Mesendoderm (in vitro differentiated cells): Measurements from ENCODE around the gene NRF1. TPM values are rescaled to one million over a fixed set of nuclear protein-coding genes. Genes with fewer than 3 reads are reported as not detected.
A peak's percentile ranks its signal among the peaks of the same experiment; 100 is the strongest.
"Not testable (repeated sequence)": the region's sequence is repeated elsewhere in the genome, so short reads cannot be mapped to it uniquely, and the experiment has no call there.

ENCODE experiments used
- DNase-seq: peaks from one replicate; pipeline ENCODE4 v3.0.0; 2013
- H2AK5ac ChIP-seq: 2 replicates; pipeline ENCODE4 v1.6.1; 2013; ENCODE audit warnings: low read length, inconsistent platforms
- H2BK120ac ChIP-seq: 2 replicates; pipeline ENCODE4 v1.6.1; 2013; ENCODE audit warnings: low read depth, mild to moderate bottlenecking, low read length, moderate library complexity, mixed read lengths
- H2BK15ac ChIP-seq: replicated peaks from 2 replicates; pipeline ENCODE4 v1.6.1; 2013; ENCODE audit warnings: low read depth, mild to moderate bottlenecking, moderate library complexity
- H2BK5ac ChIP-seq: 2 replicates; pipeline ENCODE4 v1.6.1; 2013; ENCODE audit warnings: low read length, inconsistent platforms
- H3K18ac ChIP-seq: 2 replicates; pipeline ENCODE4 v1.6.1; 2013; ENCODE audit warnings: mild to moderate bottlenecking, low read length, mixed read lengths
- H3K23ac ChIP-seq: one replicate; pipeline ENCODE4 v1.6.1; 2013; ENCODE audit warnings: low read length
- H3K27ac ChIP-seq: 2 replicates; pipeline ENCODE4 v1.5.1; 2013; ENCODE audit warnings: low read depth, mild to moderate bottlenecking, inconsistent platforms, low read length, moderate library complexity
- H3K27me3 ChIP-seq: 2 replicates; pipeline ENCODE4 v1.6.1; 2013; ENCODE audit warnings: low read length, control low read depth, mild to moderate bottlenecking, inconsistent platforms; ENCODE audit not compliant: insufficient read depth, poor library complexity
- H3K36me3 ChIP-seq: 2 replicates; pipeline ENCODE4 v1.6.1; 2013; ENCODE audit warnings: low read length, inconsistent platforms; ENCODE audit not compliant: control insufficient read depth, insufficient read depth
- H3K4ac ChIP-seq: one replicate; pipeline ENCODE4 v1.6.1; 2013; ENCODE audit warnings: low read depth, mild to moderate bottlenecking, low read length, moderate library complexity
- H3K4me1 ChIP-seq: 2 replicates; pipeline ENCODE4 v1.6.1; 2013; ENCODE audit warnings: low read depth, low read length, inconsistent platforms; ENCODE audit not compliant: control insufficient read depth
- H3K4me2 ChIP-seq: 2 replicates; pipeline ENCODE4 v1.6.1; 2013; ENCODE audit warnings: low read length
- H3K4me3 ChIP-seq: 2 replicates; pipeline ENCODE4 v1.5.1; 2013; ENCODE audit warnings: mild to moderate bottlenecking, low read length
- H3K56ac ChIP-seq: one replicate; pipeline ENCODE4 v1.6.1; 2013; ENCODE audit warnings: low read length
- H3K79me1 ChIP-seq: 2 replicates; pipeline ENCODE4 v1.6.1; 2013; ENCODE audit warnings: low read length, inconsistent platforms
- H3K79me2 ChIP-seq: 2 replicates; pipeline ENCODE4 v1.6.1; 2013; ENCODE audit warnings: mild to moderate bottlenecking, low read length; ENCODE audit not compliant: control insufficient read depth, insufficient read depth
- H3K9ac ChIP-seq: 2 replicates; pipeline ENCODE4 v1.6.1; 2013; ENCODE audit warnings: low read length, inconsistent platforms
- H4K5ac ChIP-seq: one replicate; pipeline ENCODE4 v1.6.1; 2013; ENCODE audit warnings: low read length
- H4K8ac ChIP-seq: one replicate; pipeline ENCODE4 v1.6.1; 2013; ENCODE audit warnings: low read depth, mild to moderate bottlenecking, control low read depth, low read length, moderate library complexity
- WGBS: extraction: QIAGEN DNeasy Blood & Tissue Kit; methylation state at CpG from one replicate; pipeline ENCODE4 v1.1.7; 2013; ENCODE audit warnings: low lambda C conversion rate, missing lambda C conversion rate; ENCODE audit not compliant: insufficient coverage; ENCODE audit errors: extremely low coverage; 5-methylcytosine and 5-hydroxymethylcytosine counted together
- polyA plus RNA-seq, 2 experiments: library from polyadenylated mRNA; stranded (reverse); fragments of 200-250 nt; gene quantifications; one replicate each; pipeline ENCODE4 v1.2.3, GENCODE V29; 2013

The NRF1 gene
- 14.2 TPM for polyA plus RNA-seq (2013, experiment 1 of 2)
- 15.0 TPM for polyA plus RNA-seq (2013, experiment 2 of 2)

GRCh38 chr7:129611246-129612111, at the start of gene NRF1:
NRF1 (plus strand) TSS chr7:129611720; CDS start chr7:129657352, 45,632 bp downstream.
- H3K9ac ChIP-seq, result peak within 1 kb of the TSS; percentile 91
- peaks cover 32% of the 10 kb centered on the region for H3K79me2 ChIP-seq
- H3K4me1 ChIP-seq, result peaks cover 4% of the 10 kb centered on the region
- no peak within 1 kb of the TSS for H2AK5ac ChIP-seq
- no CpG with 5 or more reads among the region's 98 CpGs for WGBS
- H3K36me3 ChIP-seq, result no peaks in the 10 kb centered on the region
- H2BK120ac ChIP-seq, result peak within 1 kb of the TSS; percentile 29
- H3K56ac ChIP-seq, result peak within 1 kb of the TSS; percentile 96
- H3K4ac ChIP-seq, result peak within 1 kb of the TSS; percentile 95
- peak within 1 kb of the TSS; percentile 97 for H3K27ac ChIP-seq
- no peak within 1 kb of the TSS for H2BK15ac ChIP-seq
- no peaks in the 10 kb centered on the region for H3K27me3 ChIP-seq
- peak; percentile 93 for DNase-seq
- peak within 1 kb of the TSS; percentile 76 for H3K4me2 ChIP-seq
- peak within 1 kb of the TSS; percentile 59 for H2BK5ac ChIP-seq
- peak within 1 kb of the TSS; percentile 67 for H3K23ac ChIP-seq
- peak within 1 kb of the TSS; percentile 99 for H3K18ac ChIP-seq
- H3K4me3 ChIP-seq, result peak within 1 kb of the TSS; percentile 59
- no peak within 1 kb of the TSS for H4K5ac ChIP-seq
- H4K8ac ChIP-seq, result no peak within 1 kb of the TSS
- peaks cover 10% of the 10 kb centered on the region for H3K79me1 ChIP-seq

GRCh38 chr7:129566323-129566722, 45.2 kb upstream of the NRF1 start:
- H3K4me3 ChIP-seq, H3K18ac ChIP-seq, H3K23ac ChIP-seq, H3K56ac ChIP-seq, H3K79me2 ChIP-seq, H2BK5ac ChIP-seq, H3K4ac ChIP-seq, H3K4me2 ChIP-seq, H2AK5ac ChIP-seq, H4K5ac ChIP-seq, H3K79me1 ChIP-seq, H3K36me3 ChIP-seq, H3K9ac ChIP-seq, H3K27ac ChIP-seq, H2BK120ac ChIP-seq, H2BK15ac ChIP-seq, H3K27me3 ChIP-seq, DNase-seq, H3K4me1 ChIP-seq, H4K8ac ChIP-seq: not testable (repeated sequence)
- no CpG with 5 or more reads among the region's 2 CpGs for WGBS

- Histone ChIP-seq H3K9ac (no peak overlapping the region), H2BK5ac (no peak overlapping the region), H3K4me1 (no peaks in the 10 kb centered on the region), H3K18ac (no peak overlapping the region), H3K79me2 (no peaks in the 10 kb centered on the region), H4K8ac (no peak overlapping the region), H3K79me1 (no peaks in the 10 kb centered on the region), H4K5ac (no peak overlapping the region), H3K27me3 (no peaks in the 10 kb centered on the region), H3K23ac (no peak overlapping the region), H2AK5ac (no peak overlapping the region), H2BK120ac (no peak overlapping the region), H3K4me2 (no peak overlapping the region), H2BK15ac (no peak overlapping the region), H3K4me3 (no peak overlapping the region), H3K27ac (no peak overlapping the region), H3K4ac (no peak overlapping the region), H3K36me3 (no peaks in the 10 kb centered on the region), H3K56ac (no peak overlapping the region)
- no CpG with 5 or more reads among the region's 3 CpGs for WGBS
- no peak for DNase-seq
Measured at GRCh38 chr7:129567377-129567776, 44.1 kb upstream of the NRF1 start.

GRCh38 chr7:129568240-129568639, 43.3 kb upstream of the NRF1 start:
- Histone ChIP-seq H3K4me1 (no peaks in the 10 kb centered on the region), H2BK5ac (no peak overlapping the region)

GRCh38 chr7:129569326-129569725, 42.2 kb upstream of the NRF1 start:
- H4K8ac ChIP-seq, result no peak overlapping the region
- H2BK15ac ChIP-seq, result no peak overlapping the region
- WGBS, result no CpG with 5 or more reads among the region's 4 CpGs
- no peak overlapping the region for H3K9ac ChIP-seq
- no peak overlapping the region for H3K27ac ChIP-seq
- no peak for DNase-seq
- H3K27me3 ChIP-seq, result no peaks in the 10 kb centered on the region
- H3K4me3 ChIP-seq, result no peak overlapping the region
- no peak overlapping the region for H3K56ac ChIP-seq
- no peaks in the 10 kb centered on the region for H3K4me1 ChIP-seq
- H3K4me2 ChIP-seq, result no peak overlapping the region
- no peak overlapping the region for H3K4ac ChIP-seq
- no peak overlapping the region for H3K23ac ChIP-seq
- no peak overlapping the region for H4K5ac ChIP-seq
- H3K18ac ChIP-seq, result no peak overlapping the region
- no peaks in the 10 kb centered on the region for H3K79me2 ChIP-seq
- H2AK5ac ChIP-seq, result no peak overlapping the region
- no peak overlapping the region for H2BK5ac ChIP-seq
- no peaks in the 10 kb centered on the region for H3K79me1 ChIP-seq
- H3K36me3 ChIP-seq, result no peaks in the 10 kb centered on the region
- H2BK120ac ChIP-seq, result no peak overlapping the region

More at GRCh38 chr7:129568240-129568639, 43.3 kb upstream of the NRF1 start:
- Histone ChIP-seq H3K18ac (no peak overlapping the region), H3K79me1 (no peaks in the 10 kb centered on the region), H3K4me3 (no peak overlapping the region), H3K56ac (no peak overlapping the region), H3K23ac (no peak overlapping the region), H2BK120ac (no peak overlapping the region), H3K27ac (no peak overlapping the region), H3K36me3 (no peaks in the 10 kb centered on the region), H3K27me3 (no peaks in the 10 kb centered on the region), H4K8ac (no peak overlapping the region), H4K5ac (no peak overlapping the region), H3K4ac (no peak overlapping the region), H2BK15ac (no peak overlapping the region), H3K79me2 (no peaks in the 10 kb centered on the region), H3K9ac (no peak overlapping the region), H2AK5ac (no peak overlapping the region), H3K4me2 (no peak overlapping the region)
- no CpG with 5 or more reads among the region's 1 CpG for WGBS
- DNase-seq, result no peak
